22Rv1 (cell line): Measurements from ENCODE around the gene CTSH.

ENCODE experiments used
- H3K27ac ChIP-seq: fragments of 450-650 bp; 2 replicates; pipeline ENCODE4 v1.5.1; 2017
- ZFX ChIP-seq: fragments of 450-650 bp; IDR thresholded peaks from 2 replicates; pipeline ENCODE4 v1.6.1; 2017; ENCODE audit warnings: antibody characterized with exemption, borderline replicate concordance
- TF ChIP-seq, protein P1 (sequence below): fragments of 450-650 bp; IDR thresholded peaks from 2 replicates; pipeline ENCODE4 v1.5.1; 2017; ENCODE audit warnings: mild to moderate bottlenecking

The CTSH gene

DNA sequence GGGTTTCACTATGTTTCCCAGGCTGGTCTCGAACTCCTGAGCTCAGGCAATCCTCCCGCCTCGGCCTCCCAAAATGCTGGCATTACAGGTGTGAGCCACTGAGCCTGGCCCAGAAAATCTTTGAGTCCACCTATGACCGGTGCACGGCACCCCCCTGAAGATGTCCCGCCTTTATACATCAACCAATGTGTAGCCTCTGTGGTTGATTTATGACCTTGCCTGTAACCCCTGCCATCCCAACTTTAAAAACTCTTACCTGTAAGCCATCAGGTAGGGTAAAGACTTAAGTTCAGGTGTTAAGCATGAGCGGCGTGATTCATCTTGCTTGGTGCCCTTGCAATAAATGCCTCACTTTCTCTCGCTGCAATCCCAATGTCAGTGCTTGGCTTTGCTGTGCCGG, 14.5 kb upstream of the CTSH start:
- TF ChIP-seq ZFX, result no peak
- TF ChIP-seq, protein P1, sequence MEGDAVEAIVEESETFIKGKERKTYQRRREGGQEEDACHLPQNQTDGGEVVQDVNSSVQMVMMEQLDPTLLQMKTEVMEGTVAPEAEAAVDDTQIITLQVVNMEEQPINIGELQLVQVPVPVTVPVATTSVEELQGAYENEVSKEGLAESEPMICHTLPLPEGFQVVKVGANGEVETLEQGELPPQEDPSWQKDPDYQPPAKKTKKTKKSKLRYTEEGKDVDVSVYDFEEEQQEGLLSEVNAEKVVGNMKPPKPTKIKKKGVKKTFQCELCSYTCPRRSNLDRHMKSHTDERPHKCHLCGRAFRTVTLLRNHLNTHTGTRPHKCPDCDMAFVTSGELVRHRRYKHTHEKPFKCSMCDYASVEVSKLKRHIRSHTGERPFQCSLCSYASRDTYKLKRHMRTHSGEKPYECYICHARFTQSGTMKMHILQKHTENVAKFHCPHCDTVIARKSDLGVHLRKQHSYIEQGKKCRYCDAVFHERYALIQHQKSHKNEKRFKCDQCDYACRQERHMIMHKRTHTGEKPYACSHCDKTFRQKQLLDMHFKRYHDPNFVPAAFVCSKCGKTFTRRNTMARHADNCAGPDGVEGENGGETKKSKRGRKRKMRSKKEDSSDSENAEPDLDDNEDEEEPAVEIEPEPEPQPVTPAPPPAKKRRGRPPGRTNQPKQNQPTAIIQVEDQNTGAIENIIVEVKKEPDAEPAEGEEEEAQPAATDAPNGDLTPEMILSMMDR, result no peak
- no peak overlapping the region for H3K27ac ChIP-seq

DNA sequence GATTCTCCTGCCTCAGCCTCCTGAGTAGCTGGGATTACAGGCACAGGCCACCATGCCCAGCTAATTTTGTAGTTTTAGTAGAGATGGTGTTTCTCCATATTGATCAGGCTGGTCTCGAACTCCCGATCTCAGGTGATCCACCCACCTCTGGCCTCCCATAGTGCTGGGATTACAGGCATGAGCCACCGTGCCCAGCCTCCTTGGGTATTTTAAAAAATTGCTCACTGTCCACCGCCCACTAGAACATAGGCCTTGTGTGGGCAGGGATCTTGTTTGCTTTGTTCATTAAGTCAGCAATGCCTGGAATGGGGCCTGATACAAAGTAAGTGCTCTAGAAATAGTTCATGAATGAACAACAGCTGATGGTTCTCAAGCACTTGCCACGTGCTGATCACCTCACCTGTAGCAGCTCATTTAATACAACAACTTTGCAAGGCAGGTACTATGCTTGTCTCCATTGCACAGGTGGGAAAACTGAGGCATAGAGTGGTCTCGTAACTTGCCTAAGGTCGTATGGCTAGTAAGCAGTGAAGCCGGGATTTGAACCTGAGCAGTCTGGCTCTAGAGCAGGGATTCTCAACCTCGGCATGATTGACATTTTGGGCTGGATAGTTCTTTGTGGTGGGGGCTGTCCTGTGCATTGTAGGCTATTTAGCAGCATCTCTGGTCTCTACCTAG, 12.7 kb upstream of the CTSH start:
- H3K27ac ChIP-seq, result no peak overlapping the region
- no peak for TF ChIP-seq ZFX
- TF ChIP-seq, protein P1, result no peak

DNA sequence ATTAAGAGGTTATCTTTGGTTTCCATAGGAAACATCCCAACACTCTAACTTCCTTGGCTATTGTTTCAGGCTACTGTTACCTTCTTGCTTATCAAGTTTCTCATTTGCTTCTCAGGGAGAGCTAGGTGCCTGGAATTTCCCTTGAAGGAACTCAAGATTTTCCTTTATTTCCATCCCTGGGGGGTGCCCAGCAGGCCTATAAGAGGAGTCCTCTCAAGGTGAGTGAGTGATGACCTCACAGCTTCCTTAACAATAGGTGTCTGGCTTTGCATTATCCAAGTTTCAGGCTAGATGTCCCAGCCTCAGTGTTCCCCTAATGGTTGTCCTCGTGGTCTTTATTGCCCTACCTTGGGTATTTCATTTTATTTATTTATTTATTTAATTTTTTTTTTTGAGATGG, 12.1 kb upstream of the CTSH start:
- no peak for TF ChIP-seq ZFX
- H3K27ac ChIP-seq, result no peak overlapping the region

DNA sequence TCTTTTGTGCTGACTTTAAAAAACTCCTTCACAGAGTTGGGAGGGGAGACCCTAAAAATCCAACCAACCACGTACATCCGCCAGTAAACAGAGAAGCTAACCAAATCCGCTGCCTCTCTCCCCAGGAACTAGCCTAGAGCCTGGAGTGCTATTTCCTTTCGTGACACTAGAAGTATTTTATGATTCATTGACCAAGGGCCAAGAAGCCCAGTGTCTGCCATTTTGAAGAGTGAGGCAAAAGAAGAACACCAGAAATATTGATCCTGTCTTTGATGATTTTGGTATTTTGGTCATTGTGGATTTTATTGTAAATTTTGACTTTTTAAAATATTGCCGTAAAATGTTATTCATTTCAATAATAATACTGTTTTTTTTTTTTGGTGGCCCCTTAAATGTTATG, 10.5 kb upstream of the CTSH start:
- H3K27ac ChIP-seq, result no peak overlapping the region
- TF ChIP-seq, protein P1, result no peak
- TF ChIP-seq ZFX, result no peak

DNA sequence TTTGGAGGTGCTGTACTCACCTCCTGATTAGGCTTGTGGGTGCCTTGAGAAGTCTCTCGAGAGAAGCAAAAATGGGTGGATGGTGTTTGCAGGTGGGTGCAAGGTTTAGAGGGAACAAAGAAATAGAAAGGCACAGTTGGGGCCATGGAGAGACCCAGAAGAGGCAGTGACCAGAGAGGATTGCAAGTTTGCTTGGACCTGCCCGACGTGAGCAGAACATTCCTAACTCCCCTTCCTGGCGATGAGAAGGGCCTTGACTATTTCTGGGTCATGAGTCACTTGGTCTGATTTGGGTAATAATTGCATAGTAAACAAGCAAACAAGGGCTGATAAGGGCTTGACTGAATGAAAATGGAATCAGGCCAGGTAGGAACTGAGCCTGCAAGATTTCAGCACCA, 7.0 kb upstream of the CTSH start:
- peak overlapping the region; percentile 72 for H3K27ac ChIP-seq
- no peak for TF ChIP-seq ZFX
- TF ChIP-seq, protein P1, result no peak

DNA sequence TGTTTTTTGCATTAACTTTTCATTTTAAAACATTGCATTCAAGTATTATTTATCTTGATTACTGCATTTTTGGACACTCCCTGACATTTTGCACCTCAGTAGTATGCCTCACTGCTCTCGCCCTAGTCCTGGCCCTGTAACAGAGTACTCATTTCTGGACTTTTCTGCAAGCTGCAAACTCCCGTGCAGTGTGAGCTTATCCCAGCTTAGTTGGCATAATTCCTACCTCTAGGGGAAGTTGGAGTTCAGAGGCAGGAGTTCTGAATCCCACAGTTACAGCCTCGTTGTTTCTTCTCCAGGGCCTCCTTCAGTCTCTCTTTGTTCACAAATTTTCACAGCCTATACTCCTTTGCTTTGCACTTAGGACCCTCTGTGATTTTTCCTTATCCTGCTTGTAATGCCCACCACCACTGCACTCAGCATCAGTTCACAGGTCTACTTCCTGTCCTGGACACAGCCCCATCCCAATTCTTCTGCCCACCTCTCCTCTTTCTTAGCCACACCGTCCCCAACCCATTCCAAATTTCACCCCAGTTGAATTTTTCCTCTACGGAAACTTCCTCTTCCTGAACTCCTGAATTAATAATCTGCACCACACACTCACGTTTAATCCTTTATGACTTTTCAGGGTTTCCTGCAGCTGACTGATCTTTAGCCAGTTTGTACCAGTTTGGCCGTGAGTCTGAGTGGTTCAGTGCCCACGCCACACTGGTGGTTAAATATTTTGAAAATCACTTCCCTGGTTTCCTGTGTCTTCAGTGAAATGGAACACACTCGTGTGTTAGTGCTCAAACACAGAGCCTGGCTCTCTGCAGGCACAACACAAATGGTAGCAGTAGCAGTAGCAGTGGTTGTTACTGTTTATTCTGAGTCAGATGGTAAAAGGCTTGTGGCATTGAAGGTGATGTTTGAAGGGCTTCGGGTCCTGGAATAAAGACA, 6.3 kb upstream of the CTSH start:
- TF ChIP-seq, protein P1, result peak; percentile 41
- no peak for TF ChIP-seq ZFX
- peak overlapping the region; percentile 72 for H3K27ac ChIP-seq

DNA sequence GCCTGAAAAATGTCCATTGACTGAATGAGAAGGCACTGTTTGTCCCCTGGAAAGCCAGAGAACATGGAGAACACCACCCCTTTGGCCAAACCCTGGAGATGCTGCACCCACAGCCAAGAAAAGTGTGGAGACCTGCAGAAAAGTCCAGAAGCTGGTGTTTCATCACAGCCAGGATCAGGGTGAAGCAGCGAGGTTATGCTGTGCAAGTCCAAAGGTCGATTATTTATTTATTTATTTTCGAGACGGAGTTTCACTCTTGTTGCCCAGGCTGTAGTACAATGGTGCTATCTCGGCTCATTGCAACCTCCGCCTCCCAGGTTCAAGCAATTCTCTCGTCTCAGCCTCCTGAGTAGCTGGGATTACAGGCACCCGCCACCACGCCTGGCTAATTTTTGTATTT, 5.5 kb upstream of the CTSH start:
- H3K27ac ChIP-seq, result peak overlapping the region; percentile 72
- TF ChIP-seq, protein P1, result no peak
- no peak for TF ChIP-seq ZFX
